ENCODE data around the gene AGBL4.

Gene AGBL4

DNA sequence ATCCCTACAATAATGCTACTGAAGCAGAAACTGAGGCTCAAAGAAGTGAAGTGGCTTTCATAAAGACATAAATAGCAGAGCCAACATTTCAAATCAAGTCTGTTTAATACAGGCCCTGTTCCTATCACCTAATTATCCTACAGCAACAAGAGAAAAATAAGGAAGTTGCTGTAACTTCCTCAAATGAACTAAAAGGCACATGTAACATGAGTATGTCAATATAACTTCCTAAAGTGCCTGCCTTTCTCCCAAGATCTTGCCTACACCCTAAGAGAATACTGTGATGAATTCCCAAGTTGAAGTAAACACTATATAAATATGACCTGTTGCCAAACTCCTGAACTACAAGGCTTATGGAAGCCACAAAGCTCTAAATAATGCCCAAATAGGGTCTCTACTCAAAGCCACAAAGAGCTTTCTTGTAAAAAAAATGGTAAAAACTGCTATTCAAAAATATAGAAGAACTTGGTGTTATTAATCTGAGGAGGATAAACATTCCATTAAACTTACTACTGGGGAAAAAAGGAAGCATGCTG lies 1255.7 kb downstream of the AGBL4 start:
- no peak for DNase-seq (ENCODE audit: low read depth in 3 of 3)

DNA sequence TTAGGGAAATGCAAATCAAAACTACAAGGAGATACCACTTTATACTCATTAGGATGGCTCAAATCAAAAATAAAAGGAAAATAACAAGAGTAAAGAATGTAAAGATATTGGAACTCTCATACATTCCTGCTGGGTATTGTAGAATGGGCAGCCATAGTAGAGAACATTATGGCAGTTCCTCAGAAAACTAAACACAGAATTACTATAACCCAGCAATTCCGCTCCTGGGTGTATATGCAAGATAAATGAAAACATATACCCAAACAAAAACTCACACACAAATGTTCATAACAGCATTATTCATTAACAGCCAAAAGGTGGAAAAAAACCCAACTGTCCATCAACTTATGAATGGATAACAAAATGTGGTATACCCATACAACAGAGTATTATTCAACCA lies 1258.4 kb downstream of the AGBL4 start:
- DNase-seq (ENCODE audit: low read depth in 3 of 3), result no peak

DNA sequence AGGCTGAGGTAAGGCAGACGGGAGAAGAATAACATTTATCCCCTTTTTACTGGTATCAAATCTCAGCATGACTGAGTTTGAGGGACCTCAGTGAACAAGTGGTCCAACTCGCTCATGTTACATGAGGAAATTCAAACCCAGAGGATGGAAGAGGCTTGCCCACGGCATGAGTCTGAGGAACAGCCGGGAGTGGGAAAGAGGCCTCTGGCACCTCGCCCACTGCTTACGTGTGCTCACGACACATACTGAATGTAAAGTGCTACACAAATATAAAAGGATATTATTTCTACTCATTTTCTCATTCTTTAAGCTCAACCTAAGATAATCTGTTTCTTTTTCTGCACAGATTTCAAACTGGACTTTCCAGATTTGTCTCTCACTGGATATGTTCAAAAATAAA lies 1261.8 kb downstream of the AGBL4 start:
- DNase-seq (ENCODE audit: low read depth in 3 of 3), result no peak

DNA sequence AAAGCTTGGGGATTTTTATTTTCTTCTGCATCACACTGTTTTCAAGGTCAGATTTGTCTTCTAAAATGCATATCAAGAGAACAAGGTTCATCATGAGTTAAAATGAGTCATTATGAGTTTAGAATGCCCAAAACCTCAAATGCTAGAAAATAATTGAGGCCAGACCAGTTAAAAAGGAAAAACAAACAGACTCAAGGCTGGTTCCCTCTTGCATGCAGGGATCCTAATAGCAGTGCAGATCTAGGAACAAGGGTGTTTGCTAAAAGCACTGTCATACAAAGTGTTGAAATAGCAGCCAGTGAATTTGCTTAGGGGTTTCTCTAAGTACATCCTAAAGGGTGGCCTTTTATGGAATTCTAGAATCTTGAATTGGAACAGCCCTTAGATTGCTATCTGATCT lies 1262.3 kb downstream of the AGBL4 start:
- DNase-seq (ENCODE audit: low read depth in 3 of 3), result no peak

DNA sequence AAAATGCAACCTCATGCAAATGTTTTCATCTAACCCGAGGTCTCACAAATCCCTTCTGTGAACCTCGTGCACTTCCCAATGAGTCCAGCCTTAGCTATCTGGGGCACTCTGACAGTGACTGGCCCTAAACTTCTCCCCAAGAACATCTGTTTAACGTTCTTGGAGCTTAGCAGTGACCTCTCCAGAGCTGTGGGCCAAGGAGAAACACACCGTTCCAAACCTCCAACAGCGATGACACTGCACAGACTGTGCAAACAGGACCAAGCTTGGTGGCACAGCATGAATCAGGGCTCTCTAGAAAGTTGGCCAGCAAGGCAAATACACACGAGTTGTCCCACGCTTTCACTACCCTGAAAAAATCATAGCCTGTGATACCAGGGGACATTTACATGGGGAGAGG lies 1262.9 kb downstream of the AGBL4 start:
- no peak for DNase-seq (ENCODE audit: low read depth in 3 of 3)

DNA sequence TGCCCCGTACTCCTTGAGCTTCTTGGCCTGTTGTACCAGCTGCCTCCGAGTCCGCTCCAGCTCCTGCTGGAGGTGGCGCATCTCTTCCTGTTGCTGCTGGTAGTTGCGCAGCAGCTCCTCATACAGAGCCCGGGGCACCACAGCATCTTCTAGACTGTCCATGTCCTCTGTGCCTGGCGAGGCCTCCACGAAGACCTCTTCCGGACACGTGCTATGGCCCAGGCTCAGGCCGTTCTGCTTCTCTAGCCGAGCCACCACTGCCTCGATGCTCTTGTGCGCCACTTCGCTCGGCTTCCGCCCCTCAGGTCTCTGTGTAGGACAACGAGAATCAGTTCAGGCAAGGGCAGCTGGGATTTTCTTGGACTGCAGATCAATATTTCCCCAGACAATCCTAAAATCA lies 1264.8 kb downstream of the AGBL4 start:
- no peak for DNase-seq (ENCODE audit: low read depth in 3 of 3)

DNA sequence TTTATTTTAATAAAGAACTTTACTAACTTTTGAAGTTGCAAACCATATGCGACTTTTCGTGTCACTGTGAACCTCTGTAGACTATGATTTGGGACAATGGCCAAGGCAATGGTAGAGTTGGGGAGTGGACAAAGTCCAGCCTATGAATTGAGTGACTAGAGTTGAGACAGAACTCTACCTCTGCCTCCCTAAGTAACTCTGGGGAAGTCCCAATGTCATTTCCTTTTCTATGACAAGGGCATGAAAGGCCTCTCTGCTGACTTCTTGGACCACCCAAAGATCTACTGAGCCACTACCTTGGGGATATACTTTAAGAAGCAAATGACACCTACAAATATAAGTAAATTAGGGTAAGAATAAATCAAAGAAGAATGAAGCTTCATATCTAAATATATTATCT lies 1266.4 kb downstream of the AGBL4 start:
- no peak for DNase-seq (ENCODE audit: low read depth in 3 of 3)

DNA sequence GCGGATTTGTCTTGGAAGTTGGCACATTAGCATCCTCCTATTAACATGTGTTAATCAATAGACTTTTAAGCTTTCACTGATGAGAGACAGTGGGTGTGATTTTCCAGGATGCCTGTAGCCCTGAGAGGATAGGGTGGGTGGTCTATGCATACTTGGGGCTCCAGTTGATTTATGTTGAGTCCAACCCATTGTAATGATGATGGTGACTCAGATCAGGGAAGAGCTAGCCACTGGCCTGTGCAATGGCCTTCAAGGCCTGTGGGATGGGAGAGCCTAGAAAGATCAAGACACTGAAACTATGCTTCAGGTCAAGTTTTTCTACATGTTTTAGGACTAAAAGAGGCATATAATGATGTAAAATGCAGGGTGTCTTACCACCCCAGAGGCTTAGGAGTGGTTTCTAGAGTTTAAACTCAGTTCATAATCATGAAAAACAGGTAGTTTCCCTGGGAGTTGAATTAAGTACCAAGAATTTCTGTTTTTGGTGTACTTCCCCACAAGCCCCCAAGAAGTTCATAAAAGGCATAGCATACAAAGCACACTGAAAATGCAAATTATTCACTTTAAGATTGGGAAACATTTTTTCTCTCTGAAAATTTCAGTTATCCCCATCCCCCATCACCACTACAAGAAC lies 1267.0 kb downstream of the AGBL4 start:
- no peak for DNase-seq (ENCODE audit: low read depth in 3 of 3)

DNA sequence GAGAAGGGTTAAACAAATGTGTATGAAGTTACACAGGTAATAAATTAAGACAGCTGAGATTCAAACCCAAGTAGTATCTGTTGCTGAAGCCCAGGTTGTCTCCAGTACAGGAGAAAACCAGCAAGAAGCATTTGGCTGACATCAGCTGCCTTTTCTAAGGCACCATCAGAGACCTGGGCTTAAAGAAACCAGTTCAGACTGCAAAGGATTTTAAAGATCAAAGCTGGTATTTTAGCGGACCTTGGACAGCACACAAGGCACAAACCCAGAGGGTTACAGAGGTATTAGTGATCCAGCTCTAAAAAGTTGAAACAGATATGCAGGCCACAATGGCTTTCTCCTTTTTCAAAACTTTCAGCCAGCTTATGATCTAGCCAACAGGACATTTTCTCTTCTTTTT lies 1270.5 kb downstream of the AGBL4 start:
- no peak for DNase-seq (ENCODE audit: low read depth in 3 of 3)

DNA sequence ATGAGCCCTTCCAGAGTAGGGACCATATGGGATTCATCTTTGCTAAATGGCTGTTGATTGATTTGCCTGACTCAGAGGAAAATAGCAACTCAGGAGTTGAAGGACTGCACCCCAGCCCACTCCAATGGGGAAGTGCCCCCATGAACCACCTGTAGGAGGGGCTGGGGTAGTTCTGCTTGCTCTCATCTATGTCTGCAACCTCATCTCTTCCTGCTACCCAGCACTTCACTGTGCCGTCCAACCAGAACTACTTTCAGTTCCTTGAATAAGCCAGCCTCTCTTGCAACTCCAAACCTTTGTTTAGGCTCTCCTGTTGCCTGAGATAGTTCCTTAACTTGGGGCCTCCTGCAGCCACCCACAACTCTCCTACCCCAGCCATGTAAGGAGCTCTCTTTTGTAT lies 1273.6 kb downstream of the AGBL4 start:
- no peak for DNase-seq (ENCODE audit: low read depth in 3 of 3)

DNA sequence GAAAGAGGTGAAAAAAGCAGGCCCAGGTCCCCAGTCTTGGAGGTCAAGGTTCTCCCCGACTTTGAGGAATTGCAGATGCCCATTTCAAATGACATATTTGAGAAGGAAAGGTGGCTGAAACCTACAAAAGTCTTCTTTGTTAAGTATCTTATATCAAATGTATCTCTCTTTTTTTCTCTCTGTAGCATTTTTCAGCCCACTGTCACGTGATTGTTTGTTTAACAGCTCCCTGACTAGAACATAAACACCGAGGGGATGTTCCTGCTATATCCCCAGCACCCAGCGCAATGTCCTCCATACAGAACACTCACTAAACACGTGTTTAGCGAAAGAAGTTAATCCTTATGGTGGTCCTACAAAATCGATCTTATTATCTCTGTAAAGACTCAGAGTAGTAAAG lies 1274.7 kb downstream of the AGBL4 start:
- no peak for DNase-seq (ENCODE audit: low read depth in 3 of 3)

DNA sequence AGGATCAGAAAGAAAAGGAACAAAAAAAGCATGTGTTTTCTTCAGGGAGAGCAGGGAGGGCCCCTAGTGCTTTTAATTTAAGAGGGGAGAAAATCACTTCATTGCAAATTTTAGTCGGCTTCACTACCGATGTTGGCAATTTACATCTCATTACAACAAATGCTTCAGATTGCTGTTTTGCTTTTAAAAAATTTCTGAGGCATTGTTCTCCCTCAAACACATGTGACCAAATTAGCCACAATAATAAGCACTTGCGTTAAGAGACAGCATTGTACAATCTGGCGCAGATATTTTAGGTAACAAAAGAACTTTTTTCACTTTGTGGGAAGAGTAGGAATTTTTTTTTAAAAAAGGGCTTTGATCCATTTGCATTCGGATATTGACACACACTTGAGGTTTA lies 1276.8 kb downstream of the AGBL4 start:
- DNase-seq (ENCODE audit: low read depth in 3 of 3), result no peak

DNA sequence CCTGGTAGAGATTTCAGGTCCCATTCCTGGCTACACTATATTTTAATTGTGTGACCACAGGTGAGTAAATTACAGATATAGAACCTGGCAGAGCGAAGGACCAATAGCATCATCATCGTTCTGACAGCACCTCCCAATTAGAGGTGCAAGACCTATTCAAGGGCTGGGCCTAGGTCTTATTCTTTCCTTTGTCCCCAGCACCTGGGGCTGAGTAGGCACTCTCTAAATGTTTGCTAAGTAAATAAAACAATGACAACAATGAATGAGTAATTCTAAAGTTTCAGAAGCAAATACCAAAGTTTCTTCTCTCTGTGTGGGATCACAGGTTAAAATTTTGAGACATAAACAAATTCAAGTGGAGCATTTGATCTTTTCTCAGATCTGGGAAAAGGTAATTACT lies 1279.7 kb downstream of the AGBL4 start:
- no peak for DNase-seq (ENCODE audit: low read depth in 3 of 3)

DNA sequence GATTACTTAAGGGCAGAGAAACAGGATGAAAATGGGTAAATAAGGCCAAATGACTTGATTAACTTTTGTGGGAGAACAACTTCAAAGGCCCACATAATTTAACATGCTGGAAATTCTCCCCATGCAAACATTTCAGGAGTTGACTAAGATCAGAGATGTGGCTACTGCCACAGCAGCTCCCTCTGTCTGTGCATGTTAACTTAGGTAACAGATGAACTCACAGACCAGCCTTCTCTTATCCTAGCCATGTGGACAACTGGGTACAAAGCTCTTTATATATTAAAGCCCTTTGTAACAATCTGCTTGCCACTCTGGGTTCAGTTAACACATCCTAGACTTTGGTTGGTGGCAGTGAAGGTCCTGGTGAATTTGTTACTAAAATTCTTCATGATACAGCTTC lies 1280.3 kb downstream of the AGBL4 start:
- no peak for DNase-seq (ENCODE audit: low read depth in 3 of 3)

DNA sequence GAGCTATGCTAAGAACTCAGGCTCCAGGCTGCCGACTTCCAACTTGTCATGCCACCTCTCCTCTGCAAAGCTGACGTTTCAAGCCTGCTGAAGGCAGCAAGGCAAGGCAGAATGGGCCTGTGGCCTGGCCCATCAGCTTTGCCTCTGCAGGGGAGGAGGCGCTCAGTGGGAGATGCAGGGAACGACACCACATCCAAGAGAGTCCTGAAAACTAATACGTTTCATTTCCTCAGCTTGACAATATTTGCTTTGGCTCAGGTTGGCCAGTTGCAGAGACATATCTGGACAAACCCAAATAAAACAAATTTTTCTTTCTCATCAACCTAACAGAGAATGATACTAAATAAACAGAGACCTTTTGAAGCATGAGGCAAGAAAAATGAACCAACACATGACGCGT lies 1282.4 kb downstream of the AGBL4 start:
- DNase-seq (ENCODE audit: low read depth in 3 of 3), result no peak

DNA sequence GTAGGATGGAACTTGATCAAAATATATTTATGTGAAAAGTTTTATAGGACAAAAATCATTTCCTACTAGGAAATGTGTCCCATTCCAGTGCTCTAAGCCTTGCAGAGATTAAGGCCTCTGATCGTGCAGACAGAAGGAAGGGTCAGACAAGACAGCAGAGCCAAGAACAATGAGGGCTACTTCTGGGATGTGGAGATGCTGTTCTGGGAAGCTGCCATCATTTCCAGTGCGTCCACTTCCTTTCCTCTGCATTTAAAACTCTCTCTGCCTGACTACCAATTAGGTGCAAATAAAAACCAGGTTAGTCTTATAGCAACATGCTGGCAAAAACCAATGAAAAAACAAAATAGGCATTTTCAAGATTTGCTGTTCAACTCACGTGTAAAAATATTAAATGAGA lies 1283.1 kb downstream of the AGBL4 start:
- DNase-seq (ENCODE audit: low read depth in 3 of 3), result no peak

DNA sequence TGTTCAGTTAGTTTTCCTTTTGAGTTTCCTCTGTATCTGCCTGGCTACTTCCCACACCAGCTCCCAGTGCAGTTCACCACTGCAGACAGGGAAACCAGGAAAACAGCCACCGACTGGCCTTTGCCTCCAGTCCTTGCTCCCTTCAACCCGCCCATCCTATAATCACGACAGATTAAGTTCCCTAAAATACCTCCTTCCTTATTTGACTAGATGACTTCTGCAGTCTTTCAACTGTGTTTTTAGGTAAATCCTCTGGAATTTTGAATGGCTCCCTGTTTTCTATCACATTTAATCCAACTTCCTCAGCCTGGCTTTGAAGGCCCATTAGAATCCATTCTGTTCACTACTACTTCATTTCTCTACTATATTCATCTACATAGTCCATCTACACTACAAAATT lies 1284.7 kb downstream of the AGBL4 start:
- no peak for DNase-seq (ENCODE audit: low read depth in 3 of 3)

DNA sequence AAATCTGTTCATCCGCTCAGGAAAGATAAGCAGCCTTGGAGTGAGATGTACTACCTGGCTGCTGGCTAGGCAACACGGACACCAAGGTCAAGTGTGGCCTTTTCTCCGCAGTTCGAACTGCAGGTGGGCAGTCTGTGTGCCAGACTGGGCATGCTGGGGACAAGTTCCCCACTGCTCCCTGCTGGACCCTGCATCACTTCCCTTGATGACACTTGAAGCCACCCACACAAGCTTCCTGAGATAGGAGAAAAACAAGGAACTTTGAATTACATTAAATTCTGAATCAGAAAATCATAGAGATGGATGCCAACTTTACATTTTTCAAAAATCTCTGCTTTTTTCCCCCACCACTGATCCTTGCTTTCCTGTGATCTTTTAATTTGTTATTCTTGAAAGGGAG lies 1285.4 kb downstream of the AGBL4 start:
- no peak for DNase-seq (ENCODE audit: low read depth in 3 of 3)

DNA sequence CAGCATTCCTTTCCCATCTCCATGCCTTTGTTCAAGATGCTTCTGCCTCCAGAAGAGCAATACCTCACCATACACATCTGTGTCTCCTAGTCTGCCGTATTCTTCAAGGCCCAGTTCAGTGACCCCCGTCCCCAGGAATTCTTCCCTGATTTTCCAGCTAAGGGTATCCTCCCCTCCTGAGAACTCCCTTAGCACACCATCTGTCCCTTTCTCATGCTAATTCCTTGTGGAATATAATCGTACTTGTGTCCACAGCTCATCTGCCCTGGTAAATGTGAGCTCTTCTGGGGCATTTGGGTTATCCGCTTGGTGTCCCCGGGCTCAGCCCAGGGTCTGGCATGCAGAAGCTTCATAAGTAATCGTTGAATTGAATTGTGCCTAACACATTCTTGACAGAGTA lies 1288.0 kb downstream of the AGBL4 start:
- DNase-seq (ENCODE audit: low read depth in 3 of 3), result no peak

DNA sequence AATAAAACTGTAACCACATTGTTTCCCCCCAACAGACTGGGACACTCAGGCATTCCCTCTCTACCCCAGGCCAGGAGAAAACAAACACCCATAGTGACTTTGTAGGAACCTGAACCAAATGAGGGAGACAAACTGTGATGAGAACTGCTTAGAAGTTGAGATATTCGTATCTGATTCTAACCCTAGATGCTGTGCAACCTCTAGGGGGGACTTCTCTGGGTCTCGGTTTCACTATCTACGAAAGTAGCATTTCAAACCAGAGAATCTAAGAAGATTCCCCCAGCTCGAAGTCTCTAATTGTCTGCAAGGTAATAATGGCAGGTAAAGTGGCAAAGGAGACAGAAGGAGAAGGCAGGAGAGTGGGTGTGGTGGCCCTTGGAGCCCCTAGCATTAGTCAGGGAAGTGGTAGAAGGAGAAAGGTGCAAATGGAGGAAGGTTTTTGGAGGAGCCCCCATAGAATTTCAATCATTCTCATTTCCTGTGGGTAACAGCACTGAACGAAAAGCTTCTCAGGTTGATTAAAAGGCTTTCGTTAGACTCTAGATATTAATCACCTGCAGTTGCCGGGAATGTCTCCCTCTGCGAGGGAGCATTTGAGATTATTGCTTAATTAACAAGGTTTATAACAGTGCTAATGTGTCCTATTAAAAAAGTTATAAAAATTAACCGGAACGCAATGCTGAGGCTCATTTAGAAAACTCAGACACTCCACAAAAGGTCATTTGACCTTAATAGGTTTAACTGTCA lies 1293.4 kb downstream of the AGBL4 start:
- DNase-seq (ENCODE audit: low read depth in 3 of 3), result no peak

DNA sequence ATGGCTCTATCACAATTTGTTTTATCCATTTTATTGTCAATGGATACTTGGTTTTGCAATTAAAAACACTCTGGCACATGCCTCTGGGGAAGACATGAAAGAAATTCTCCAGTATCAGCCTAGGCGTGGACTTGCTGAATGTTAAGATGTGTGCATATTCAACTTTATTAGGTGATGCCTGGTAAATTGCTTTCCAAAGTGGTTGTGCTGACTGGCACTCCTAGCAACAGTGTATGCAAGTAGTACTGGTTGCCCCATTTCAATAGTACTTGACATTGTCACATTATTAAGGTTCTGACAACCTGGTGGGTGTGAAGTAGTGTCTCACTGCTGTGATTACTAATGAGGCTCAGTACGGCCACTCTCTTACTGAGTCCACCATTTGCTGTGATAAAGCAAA lies 1295.2 kb downstream of the AGBL4 start:
- DNase-seq (ENCODE audit: low read depth in 3 of 3), result no peak

DNA sequence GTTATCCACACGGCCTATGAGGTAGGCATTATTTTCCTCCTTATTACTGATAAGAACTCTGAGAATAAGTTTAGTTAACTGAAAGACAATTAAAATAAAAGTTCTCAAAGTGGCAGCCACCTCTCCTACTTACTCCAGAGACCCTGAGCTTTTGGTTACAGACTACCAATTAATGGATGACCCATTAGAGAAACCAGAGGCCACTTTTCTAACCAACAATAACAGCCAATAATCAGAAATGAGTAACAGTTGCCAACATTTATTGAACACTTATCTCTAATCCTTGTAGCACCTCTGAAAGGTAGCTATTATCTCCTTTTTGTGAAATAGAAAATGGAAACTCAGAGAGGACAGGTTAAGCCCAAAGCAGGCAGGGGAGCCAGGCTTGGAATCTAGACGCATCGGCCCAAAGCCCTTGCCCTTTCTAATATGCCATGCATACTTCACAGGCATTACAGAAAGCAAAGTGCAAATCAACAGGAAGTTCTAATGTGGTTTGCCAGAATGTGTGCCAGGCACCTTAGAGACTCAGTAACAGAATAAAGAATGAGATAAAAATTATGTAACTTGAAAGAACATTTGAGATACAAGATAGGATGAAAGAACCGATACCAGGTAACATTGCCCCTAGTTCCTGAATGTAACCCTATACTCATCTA lies 1297.1 kb downstream of the AGBL4 start:
- no peak for DNase-seq (ENCODE audit: low read depth in 3 of 3)

DNA sequence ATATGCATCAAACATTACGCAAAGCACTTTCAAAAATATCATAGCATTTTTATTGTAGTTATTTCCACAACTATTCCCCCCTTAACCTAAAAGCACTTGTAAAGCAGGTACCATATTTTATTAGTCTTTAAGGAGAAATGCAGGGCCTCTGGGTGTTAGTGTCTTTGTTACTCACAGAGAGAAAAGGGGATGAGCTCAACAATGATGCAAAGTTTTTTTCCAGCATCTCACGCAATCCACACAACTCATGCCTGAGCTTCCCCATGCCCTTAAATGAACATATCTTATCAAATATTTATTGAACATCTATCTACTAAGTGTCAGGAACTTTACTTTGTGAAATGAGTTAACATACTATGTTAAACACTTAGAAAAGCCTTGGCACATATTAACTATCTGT lies 1297.6 kb downstream of the AGBL4 start:
- no peak for DNase-seq (ENCODE audit: low read depth in 3 of 3)

All from stimulated activated CD4-positive, alpha-beta T cell treated with anti-CD3 and anti-CD28 coated beads, TNF-alpha, amount 100 ng/mL, for 24 hours (primary cell).